GM23248 (cell line): ENCODE data around the gene TMC8.

Experiments used
- EZH2 ChIP-seq: fragments of 200-600 bp; sonication (generic); IDR thresholded peaks from 2 replicates; pipeline ENCODE4 v1.6.1; 2018; ENCODE audit warnings: antibody characterized with exemption, mild to moderate bottlenecking; ENCODE audit not compliant: insufficient read depth, poor library complexity, severe bottlenecking
- EZH2phosphoT487 ChIP-seq: fragments of 200-600 bp; sonication (generic); IDR thresholded peaks from 2 replicates; pipeline ENCODE4 v1.6.1; 2018; ENCODE audit warnings: antibody characterized with exemption, moderate library complexity, mild to moderate bottlenecking, low read depth; ENCODE audit not compliant: insufficient read depth

GRCh38 chr17:78182504-78182903 is 51.9 kb downstream of the TMC8 start:
- no peak for TF ChIP-seq EZH2
- no peak for TF ChIP-seq EZH2phosphoT487
